Lower leg skin (tissue), 4 donors: Measurements from ENCODE around the gene CDC42. TPM values are rescaled to one million over a fixed set of nuclear protein-coding genes. Genes with fewer than 3 reads are reported as not detected.

Experiments used
- DNase-seq, 2 donors: peaks; one replicate each; pipeline ENCODE4 v3.0.0-alpha.2; 2019; ENCODE audit warnings: low spot score in 2 of 2
- H3K4me3 ChIP-seq: fragments of 200-600 bp; sonication (generic); 2 replicates; pipeline ENCODE4 v1.5.1; 2017; ENCODE audit warnings: mild to moderate bottlenecking, low read depth; ENCODE audit not compliant: poor library complexity, severe bottlenecking
- POLR2A ChIP-seq, 2 donors: fragments of 450-650 bp; IDR thresholded peaks; one replicate each; pipeline ENCODE4 v1.6.1; 2016 to 2017; ENCODE audit warnings: antibody characterized with exemption in 2 of 2, mild to moderate bottlenecking in 1 of 2, moderate library complexity in 1 of 2
- WGBS, 2 donors: methylation state at CpG; one replicate each; pipeline ENCODE4 v1.1.5; 2018; 5-methylcytosine and 5-hydroxymethylcytosine counted together
- intact Hi-C: fragments of 100-400 bp; cut with DNase I; formaldehyde crosslinking; loops from one replicate; pipeline ENCODE4 v1.15.0; 2023; ENCODE audit warnings: low total_unique reads
- total RNA-seq, 4 donors: library from RNA; depleted of rRNA; stranded (reverse); fragments of >200 nt; gene quantifications; one replicate each; pipeline ENCODE4 v1.1.0, GENCODE V29; 2016
- TF ChIP-seq, protein P1 (sequence below), 3 donors: fragments of 450-650 bp; IDR thresholded peaks; one replicate each; pipeline ENCODE4 v1.5.1; 2016; ENCODE audit warnings: antibody characterized with exemption in 3 of 3, mild to moderate bottlenecking in 3 of 3, moderate library complexity in 2 of 3

Gene CDC42
- total RNA-seq, 4 donors from 2014 or later = 162 to 226 (median 203) TPM

- H3K4me3 ChIP-seq = peak overlapping the region; percentile 53
- intact Hi-C loops = loop anchor here (5.0 kb wide), 1 partner anchor 963 kb away; the partner anchor contains the start of genes KDM1A and TEX46
- DNase-seq = peak in 1 of 2 donors; percentile 76
- TF ChIP-seq, protein P1, sequence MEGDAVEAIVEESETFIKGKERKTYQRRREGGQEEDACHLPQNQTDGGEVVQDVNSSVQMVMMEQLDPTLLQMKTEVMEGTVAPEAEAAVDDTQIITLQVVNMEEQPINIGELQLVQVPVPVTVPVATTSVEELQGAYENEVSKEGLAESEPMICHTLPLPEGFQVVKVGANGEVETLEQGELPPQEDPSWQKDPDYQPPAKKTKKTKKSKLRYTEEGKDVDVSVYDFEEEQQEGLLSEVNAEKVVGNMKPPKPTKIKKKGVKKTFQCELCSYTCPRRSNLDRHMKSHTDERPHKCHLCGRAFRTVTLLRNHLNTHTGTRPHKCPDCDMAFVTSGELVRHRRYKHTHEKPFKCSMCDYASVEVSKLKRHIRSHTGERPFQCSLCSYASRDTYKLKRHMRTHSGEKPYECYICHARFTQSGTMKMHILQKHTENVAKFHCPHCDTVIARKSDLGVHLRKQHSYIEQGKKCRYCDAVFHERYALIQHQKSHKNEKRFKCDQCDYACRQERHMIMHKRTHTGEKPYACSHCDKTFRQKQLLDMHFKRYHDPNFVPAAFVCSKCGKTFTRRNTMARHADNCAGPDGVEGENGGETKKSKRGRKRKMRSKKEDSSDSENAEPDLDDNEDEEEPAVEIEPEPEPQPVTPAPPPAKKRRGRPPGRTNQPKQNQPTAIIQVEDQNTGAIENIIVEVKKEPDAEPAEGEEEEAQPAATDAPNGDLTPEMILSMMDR (IDR thresholded peaks at IDR 0.05) = no peak
- no peak for TF ChIP-seq POLR2A (IDR thresholded peaks at IDR 0.05)
- 41 to 42% methylated on average over 19 of the region's 19 CpGs for WGBS, 2 donors
These were observed 1.6 kb downstream of the CDC42 start for GRCh38 chr1:22053861-22054770.

DNA sequence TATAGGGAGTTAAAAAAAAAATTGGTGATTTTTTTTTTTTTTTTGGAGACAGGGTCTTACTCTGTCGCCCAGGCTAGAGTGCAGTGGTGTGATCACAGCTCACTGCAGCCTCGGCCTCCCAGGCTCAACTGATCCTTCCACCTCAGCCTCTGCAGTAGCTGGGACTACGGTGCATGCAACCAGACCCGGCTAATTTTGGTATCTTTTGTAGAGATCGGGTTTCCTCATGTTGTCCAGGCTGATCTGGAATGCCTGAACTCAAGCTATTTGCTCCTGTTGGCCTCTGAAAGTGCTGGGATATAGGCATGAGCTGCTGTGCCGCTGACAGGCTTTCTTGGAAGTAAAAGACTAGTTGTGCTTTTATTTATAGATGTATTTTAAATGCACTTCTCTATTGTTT lies 3.0 kb downstream of the CDC42 start:
- peak in 1 of 2 donors; percentile 63 for DNase-seq
- 48 to 57% methylated on average over 6 of the region's 6 CpGs for WGBS, 2 donors
- TF ChIP-seq, protein P1 (IDR thresholded peaks at IDR 0.05) = no peak
- TF ChIP-seq POLR2A (IDR thresholded peaks at IDR 0.05) = no peak
- no peak overlapping the region for H3K4me3 ChIP-seq
- intact Hi-C loops = no loop called here

- intact Hi-C loops = no loop called here
- TF ChIP-seq, protein P1 (IDR thresholded peaks at IDR 0.05) = no peak
- TF ChIP-seq POLR2A (IDR thresholded peaks at IDR 0.05) = no peak
- 24% methylated on average over 1 of the region's 1 CpG for WGBS, 2 donors
- DNase-seq = peak in 1 of 2 donors; percentile 21
- H3K4me3 ChIP-seq = no peak overlapping the region
These were observed 3.5 kb downstream of the CDC42 start for GRCh38 chr1:22056043-22056442.

- TF ChIP-seq, protein P1 (IDR thresholded peaks at IDR 0.05) = no peak
- no peak for TF ChIP-seq POLR2A (IDR thresholded peaks at IDR 0.05)
- no peak overlapping the region for H3K4me3 ChIP-seq
- intact Hi-C loops = no loop called here
- WGBS, 2 donors = 48% methylated on average over 2 of the region's 2 CpGs
- peak in 1 of 2 donors; percentile 14 for DNase-seq
These were observed 4.4 kb downstream of the CDC42 start for GRCh38 chr1:22056936-22057335.

GRCh38 chr1:22057861-22058260 lies 5.4 kb downstream of the CDC42 start:
- WGBS, 2 donors = 91% methylated on average over 10 of the region's 10 CpGs
- no peak for TF ChIP-seq POLR2A (IDR thresholded peaks at IDR 0.05)
- TF ChIP-seq, protein P1 (IDR thresholded peaks at IDR 0.05) = no peak
- intact Hi-C loops = no loop called here
- peak in 1 of 2 donors; percentile 49 for DNase-seq
- H3K4me3 ChIP-seq = no peak overlapping the region
